HCT116 (cell line): Measurements from ENCODE around the gene GPRIN1.

Experiments used
- POLR2A ChIP-seq: IDR thresholded peaks from 2 replicates; pipeline ENCODE4 v1.7.0; 2011; ENCODE audit warnings: borderline replicate concordance; ENCODE audit not compliant: insufficient read depth, insufficient read length; ENCODE audit errors: extremely low read depth
- SIN3A ChIP-seq: IDR thresholded peaks from 2 replicates; pipeline ENCODE4 v1.6.1; 2012; ENCODE audit warnings: low read depth
- TF ChIP-seq, protein P1 (sequence below), 3 experiments: fragments of 200-600 bp in 1 of 3; sonication (generic) in 1 of 3; IDR thresholded peaks in 2 of 3; conservative IDR thresholded peaks in 1 of 3; 2 replicates each; pipeline ENCODE4 v1.5.1; 2012 to 2017; ENCODE audit warnings: low read depth in 2 of 3, low read length in 2 of 3, antibody characterized with exemption in 1 of 3, borderline replicate concordance in 1 of 3, control low read depth in 1 of 3, mild to moderate bottlenecking in 1 of 3, mixed read lengths in 1 of 3, mixed run types in 1 of 3, moderate library complexity in 1 of 3; ENCODE audit not compliant: insufficient read depth in 1 of 3

DNA sequence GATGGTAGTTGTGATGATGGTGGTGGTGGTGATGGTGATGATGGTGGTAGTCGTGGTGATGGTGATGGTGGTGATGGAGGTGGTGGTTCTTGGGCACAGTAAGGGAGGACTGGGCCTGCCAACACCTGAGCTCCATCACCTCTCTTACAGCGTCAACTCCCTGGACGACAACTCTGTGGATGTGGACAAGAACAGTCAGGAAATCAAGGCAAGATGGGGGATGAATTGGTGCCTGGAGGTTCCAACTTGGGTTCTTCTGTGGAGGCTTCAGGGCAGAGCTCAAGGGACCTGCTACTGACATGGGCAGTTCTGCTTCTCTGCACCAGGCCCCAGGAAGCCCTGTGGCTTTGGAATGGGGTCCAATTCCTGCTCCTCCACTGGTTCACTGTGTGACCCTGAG lies 17.4 kb downstream of the GPRIN1 start:
- TF ChIP-seq POLR2A (no peak), SIN3A (no peak)
- TF ChIP-seq, protein P1, sequence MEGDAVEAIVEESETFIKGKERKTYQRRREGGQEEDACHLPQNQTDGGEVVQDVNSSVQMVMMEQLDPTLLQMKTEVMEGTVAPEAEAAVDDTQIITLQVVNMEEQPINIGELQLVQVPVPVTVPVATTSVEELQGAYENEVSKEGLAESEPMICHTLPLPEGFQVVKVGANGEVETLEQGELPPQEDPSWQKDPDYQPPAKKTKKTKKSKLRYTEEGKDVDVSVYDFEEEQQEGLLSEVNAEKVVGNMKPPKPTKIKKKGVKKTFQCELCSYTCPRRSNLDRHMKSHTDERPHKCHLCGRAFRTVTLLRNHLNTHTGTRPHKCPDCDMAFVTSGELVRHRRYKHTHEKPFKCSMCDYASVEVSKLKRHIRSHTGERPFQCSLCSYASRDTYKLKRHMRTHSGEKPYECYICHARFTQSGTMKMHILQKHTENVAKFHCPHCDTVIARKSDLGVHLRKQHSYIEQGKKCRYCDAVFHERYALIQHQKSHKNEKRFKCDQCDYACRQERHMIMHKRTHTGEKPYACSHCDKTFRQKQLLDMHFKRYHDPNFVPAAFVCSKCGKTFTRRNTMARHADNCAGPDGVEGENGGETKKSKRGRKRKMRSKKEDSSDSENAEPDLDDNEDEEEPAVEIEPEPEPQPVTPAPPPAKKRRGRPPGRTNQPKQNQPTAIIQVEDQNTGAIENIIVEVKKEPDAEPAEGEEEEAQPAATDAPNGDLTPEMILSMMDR (IDR thresholded peaks at IDR 0.05 in 2 of 3, conservative IDR thresholded peaks at IDR 0.05 in 1 of 3; ENCODE audit: borderline replicate concordance in 1 of 3, insufficient read depth in 1 of 3, low read depth in 2 of 3, low read length in 2 of 3), result no peak
